Measurements from ENCODE around the gene TRIM71.

GRCh38 chr3:32919920-32920319 is 102.1 kb downstream of the TRIM71 start:
- TF ChIP-seq POLR2A (IDR thresholded peaks at IDR 0.05; ENCODE audit: borderline replicate concordance, extremely low read depth, insufficient read depth, insufficient read length) (no peak), ATF3 (IDR thresholded peaks at IDR 0.05) (no peak), POLR2AphosphoS5 (IDR thresholded peaks at IDR 0.05; ENCODE audit: low read depth, low read length) (no peak), CTCF (IDR thresholded peaks at IDR 0.05 in 2 of 3, conservative IDR thresholded peaks at IDR 0.05 in 1 of 3; ENCODE audit: borderline replicate concordance in 1 of 3, insufficient read depth in 1 of 3, low read depth in 2 of 3, low read length in 2 of 3) (no peak), EZH2 (IDR thresholded peaks at IDR 0.05) (no peak), EGR1 (IDR thresholded peaks at IDR 0.05; ENCODE audit: low read depth) (no peak), SP1 (IDR thresholded peaks at IDR 0.05; ENCODE audit: low read depth) (no peak), YY1 (IDR thresholded peaks at IDR 0.05; ENCODE audit: extremely low read depth, insufficient replicate concordance, low read depth, low read length) (no peak), CBX3 (IDR thresholded peaks at IDR 0.05; ENCODE audit: low read depth) (no peak)

Data from HCT116 (cell line).